Effector memory CD8-positive, alpha-beta T cell (primary cell): Measurements from ENCODE around the gene IFNA8.
"Not testable (repeated sequence)": the region's sequence is repeated elsewhere in the genome, so short reads cannot be mapped to it uniquely, and the experiment has no call there.

ENCODE experiments used
- ATAC-seq: fragments of 150-1000 bp; cut with Tn5 transposase; replicated peaks from 2 replicates; pipeline ENCODE4 v1.10.0; 2021; ENCODE audit warnings: mild to moderate bottlenecking, moderate library complexity
- DNase-seq, 3 experiments: peaks; one replicate each; pipeline ENCODE4 v3.0.0; 2021
- H3K27ac Mint-ChIP-seq, 2 donors: one replicate each; pipeline ENCODE4 v1.8.0; 2022; ENCODE audit warnings: mild to moderate bottlenecking in 2 of 2, mixed read lengths in 2 of 2, moderate library complexity in 2 of 2
- H3K27me3 Mint-ChIP-seq, 2 donors: one replicate each; pipeline ENCODE4 v1.8.0; 2022; ENCODE audit warnings: mixed read lengths in 2 of 2
- H3K36me3 Mint-ChIP-seq: one replicate; pipeline ENCODE4 v1.8.0; 2022; ENCODE audit warnings: mild to moderate bottlenecking, moderate library complexity, mixed read lengths; ENCODE audit not compliant: insufficient read depth
- H3K4me1 Mint-ChIP-seq, 2 donors: one replicate each; pipeline ENCODE4 v1.8.0; 2022; ENCODE audit warnings: low read depth in 2 of 2, mixed read lengths in 2 of 2
- H3K4me3 Mint-ChIP-seq, 2 donors: one replicate each; pipeline ENCODE4 v1.8.0; 2022; ENCODE audit warnings: mild to moderate bottlenecking in 2 of 2, mixed read lengths in 2 of 2, moderate library complexity in 2 of 2
- H3K9me3 Mint-ChIP-seq, 2 donors: one replicate each; pipeline ENCODE4 v1.8.0; 2022; ENCODE audit warnings: mixed read lengths in 2 of 2

IFNA8 gene

GRCh38 chr9:21402386-21403251 is 6.3 kb upstream of the IFNA8 start:
- Mint-ChIP-seq H3K4me1 (peaks cover 0 to 2% of the 10 kb centered on the region in 2 donors), H3K9me3 (no peaks in the 10 kb centered on the region), H3K27me3 (peaks cover 51 to 65% of the 10 kb centered on the region in 2 donors), H3K36me3 (no peaks in the 10 kb centered on the region), H3K27ac (no peak overlapping the region), H3K4me3 (peak overlapping the region; percentile 55 to 59)
- ATAC-seq (peak; percentile 45), DNase-seq (no peak)

GRCh38 chr9:21404146-21404545 is 4.8 kb upstream of the IFNA8 start:
- Mint-ChIP-seq H3K9me3 (no peaks in the 10 kb centered on the region), H3K27ac (no peak overlapping the region), H3K4me1 (peaks cover 0 to 2% of the 10 kb centered on the region in 2 donors), H3K4me3 (no peak overlapping the region), H3K36me3 (no peaks in the 10 kb centered on the region), H3K27me3 (peaks cover 35 to 51% of the 10 kb centered on the region in 2 donors)
- DNase-seq: no peak
- no peak for ATAC-seq

- Mint-ChIP-seq H3K4me3 (no peak overlapping the region), H3K27ac (no peak overlapping the region), H3K4me1 (no peaks in the 10 kb centered on the region), H3K9me3 (no peaks in the 10 kb centered on the region), H3K36me3 (no peaks in the 10 kb centered on the region), H3K27me3 (peaks cover 31 to 52% of the 10 kb centered on the region in 2 donors)
- ATAC-seq (no peak), DNase-seq (no peak)
Observed at GRCh38 chr9:21412107-21412506, 3.2 kb downstream of the IFNA8 start.

- no peaks in the 10 kb centered on the region for H3K36me3 Mint-ChIP-seq
- H3K9me3 Mint-ChIP-seq: no peaks in the 10 kb centered on the region
- no peaks in the 10 kb centered on the region for H3K4me1 Mint-ChIP-seq
- no peak overlapping the region for H3K27ac Mint-ChIP-seq
- no peak overlapping the region for H3K4me3 Mint-ChIP-seq
- H3K27me3 Mint-ChIP-seq: peaks cover 31 to 45% of the 10 kb centered on the region in 2 donors
- ATAC-seq (no peak), DNase-seq (no peak)
Observed at GRCh38 chr9:21413151-21413550, 4.2 kb downstream of the IFNA8 start.

GRCh38 chr9:21413624-21414023 is 4.7 kb downstream of the IFNA8 start:
- H3K27ac Mint-ChIP-seq: no peak overlapping the region
- ATAC-seq (peak; percentile 55), DNase-seq (no peak)
- peaks cover 31 to 45% of the 10 kb centered on the region in 2 donors for H3K27me3 Mint-ChIP-seq
- no peaks in the 10 kb centered on the region for H3K9me3 Mint-ChIP-seq
- H3K4me3 Mint-ChIP-seq: no peak overlapping the region
- no peaks in the 10 kb centered on the region for H3K36me3 Mint-ChIP-seq
- H3K4me1 Mint-ChIP-seq: no peaks in the 10 kb centered on the region

- ATAC-seq: no peak
Observed at GRCh38 chr9:21414220-21414940, 5.5 kb downstream of the IFNA8 start.

GRCh38 chr9:21415493-21416267 is 6.8 kb downstream of the IFNA8 start:
- DNase-seq: no peak
- no peaks in the 10 kb centered on the region for H3K4me1 Mint-ChIP-seq
- peaks cover 24 to 39% of the 10 kb centered on the region in 2 donors for H3K27me3 Mint-ChIP-seq
- ATAC-seq: no peak
- H3K4me3 Mint-ChIP-seq: no peak overlapping the region
- no peak overlapping the region for H3K27ac Mint-ChIP-seq
- H3K9me3 Mint-ChIP-seq: no peaks in the 10 kb centered on the region
- no peaks in the 10 kb centered on the region for H3K36me3 Mint-ChIP-seq

More at GRCh38 chr9:21414220-21414940, 5.5 kb downstream of the IFNA8 start:
- H3K27ac Mint-ChIP-seq: no peak overlapping the region
- no peak for DNase-seq
- no peaks in the 10 kb centered on the region for H3K4me1 Mint-ChIP-seq
- no peaks in the 10 kb centered on the region for H3K36me3 Mint-ChIP-seq
- no peaks in the 10 kb centered on the region for H3K9me3 Mint-ChIP-seq
- H3K4me3 Mint-ChIP-seq: no peak overlapping the region
- peaks cover 31 to 45% of the 10 kb centered on the region in 2 donors for H3K27me3 Mint-ChIP-seq

GRCh38 chr9:21428235-21428634 is 19.3 kb downstream of the IFNA8 start:
- Mint-ChIP-seq H3K27ac (no peak overlapping the region), H3K36me3 (no peaks in the 10 kb centered on the region), H3K27me3 (peaks cover 68 to 71% of the 10 kb centered on the region in 2 donors), H3K4me1 (no peaks in the 10 kb centered on the region), H3K9me3 (no peaks in the 10 kb centered on the region), H3K4me3 (no peak overlapping the region)
- no peak for ATAC-seq
- no peak for DNase-seq

GRCh38 chr9:21429191-21429590 is 20.3 kb downstream of the IFNA8 start:
- ATAC-seq: no peak
- Mint-ChIP-seq H3K9me3 (no peaks in the 10 kb centered on the region), H3K4me3 (no peak overlapping the region), H3K36me3 (no peaks in the 10 kb centered on the region), H3K27ac (no peak overlapping the region), H3K4me1 (no peaks in the 10 kb centered on the region), H3K27me3 (peaks cover 66 to 80% of the 10 kb centered on the region in 2 donors)
- no peak for DNase-seq

- no peaks in the 10 kb centered on the region for H3K36me3 Mint-ChIP-seq
- peaks cover 50 to 66% of the 10 kb centered on the region in 2 donors for H3K27me3 Mint-ChIP-seq
- no peak for DNase-seq
- no peak for ATAC-seq
- H3K4me3 Mint-ChIP-seq: no peak overlapping the region
- H3K9me3 Mint-ChIP-seq: no peaks in the 10 kb centered on the region
- H3K4me1 Mint-ChIP-seq: no peaks in the 10 kb centered on the region
- H3K27ac Mint-ChIP-seq: no peak overlapping the region
Observed at GRCh38 chr9:21432672-21433425, 23.9 kb downstream of the IFNA8 start.

- Mint-ChIP-seq H3K9me3 (no peaks in the 10 kb centered on the region), H3K4me3 (no peak overlapping the region), H3K27me3 (peaks cover 38 to 57% of the 10 kb centered on the region in 2 donors), H3K36me3 (no peaks in the 10 kb centered on the region), H3K4me1 (no peaks in the 10 kb centered on the region), H3K27ac (no peak overlapping the region)
- ATAC-seq (peak; percentile 46), DNase-seq (peak; percentile 41 to 55 (median 51))
Observed at GRCh38 chr9:21434202-21435014, 25.5 kb downstream of the IFNA8 start.

GRCh38 chr9:21435015-21435383 is 26.1 kb downstream of the IFNA8 start:
- not testable (repeated sequence) for H3K36me3 Mint-ChIP-seq, H3K9me3 Mint-ChIP-seq, H3K4me1 Mint-ChIP-seq, H3K27ac Mint-ChIP-seq, H3K4me3 Mint-ChIP-seq, DNase-seq, ATAC-seq
- H3K27me3 Mint-ChIP-seq: peaks cover 32 to 51% of the 10 kb centered on the region in 2 donors
